CMK (cell line): ENCODE measurements around the gene ACAP2.
"Not testable (repeated sequence)": the region's sequence is repeated elsewhere in the genome, so short reads cannot be mapped to it uniquely, and the experiment has no call there.

Experiments used
- DNase-seq: peaks from one replicate; pipeline ENCODE4 v3.0.0-alpha.2; 2010; ENCODE audit warnings: low read depth

The ACAP2 gene, protein sequence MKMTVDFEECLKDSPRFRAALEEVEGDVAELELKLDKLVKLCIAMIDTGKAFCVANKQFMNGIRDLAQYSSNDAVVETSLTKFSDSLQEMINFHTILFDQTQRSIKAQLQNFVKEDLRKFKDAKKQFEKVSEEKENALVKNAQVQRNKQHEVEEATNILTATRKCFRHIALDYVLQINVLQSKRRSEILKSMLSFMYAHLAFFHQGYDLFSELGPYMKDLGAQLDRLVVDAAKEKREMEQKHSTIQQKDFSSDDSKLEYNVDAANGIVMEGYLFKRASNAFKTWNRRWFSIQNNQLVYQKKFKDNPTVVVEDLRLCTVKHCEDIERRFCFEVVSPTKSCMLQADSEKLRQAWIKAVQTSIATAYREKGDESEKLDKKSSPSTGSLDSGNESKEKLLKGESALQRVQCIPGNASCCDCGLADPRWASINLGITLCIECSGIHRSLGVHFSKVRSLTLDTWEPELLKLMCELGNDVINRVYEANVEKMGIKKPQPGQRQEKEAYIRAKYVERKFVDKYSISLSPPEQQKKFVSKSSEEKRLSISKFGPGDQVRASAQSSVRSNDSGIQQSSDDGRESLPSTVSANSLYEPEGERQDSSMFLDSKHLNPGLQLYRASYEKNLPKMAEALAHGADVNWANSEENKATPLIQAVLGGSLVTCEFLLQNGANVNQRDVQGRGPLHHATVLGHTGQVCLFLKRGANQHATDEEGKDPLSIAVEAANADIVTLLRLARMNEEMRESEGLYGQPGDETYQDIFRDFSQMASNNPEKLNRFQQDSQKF

DNA sequence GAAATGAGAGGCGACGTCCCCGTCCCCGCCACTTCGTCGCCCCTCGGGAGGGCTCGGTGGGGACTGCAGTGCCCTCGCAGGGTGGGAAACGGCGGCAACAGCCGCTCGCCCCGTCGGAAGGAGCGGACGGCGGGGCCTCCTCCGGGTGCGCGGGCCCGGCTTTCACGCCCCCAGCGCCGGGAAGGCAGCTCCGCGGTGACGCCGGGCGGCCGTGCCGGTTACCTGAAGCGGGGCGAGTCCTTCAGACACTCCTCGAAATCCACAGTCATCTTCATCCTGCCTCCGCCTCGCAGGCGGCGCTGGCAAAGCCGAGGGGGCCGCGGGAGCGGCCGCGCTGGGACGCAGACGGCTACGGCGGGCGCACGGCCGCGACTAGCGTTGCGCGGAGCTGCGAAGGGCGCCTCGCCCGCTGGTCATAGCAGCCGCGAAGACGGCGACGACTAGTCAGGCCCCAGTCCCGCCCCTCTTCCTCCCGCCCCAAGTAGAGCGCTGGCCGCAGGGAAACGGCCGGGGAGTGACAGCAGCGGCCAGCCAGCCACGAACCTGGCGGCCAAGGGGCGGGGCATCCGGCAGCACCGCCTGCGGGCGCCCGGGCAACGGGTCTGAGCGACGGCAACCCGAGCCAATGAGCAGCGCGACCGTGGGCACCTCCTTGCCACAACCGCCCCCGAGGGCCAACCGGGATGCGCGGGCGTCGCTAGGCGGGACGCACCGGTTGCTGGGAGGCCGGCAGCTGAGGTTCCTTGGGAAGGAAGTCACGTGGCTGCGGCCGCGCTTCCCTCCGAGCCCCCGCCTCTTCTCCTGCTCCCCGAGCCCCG is at the start of gene ACAP2:
Gene ACAP2 (minus strand): TSS at position 448 of the 818 bp plus-strand sequence. CDS start 173 bp downstream, at position 275.
- DNase-seq, result peak; percentile 95

DNA sequence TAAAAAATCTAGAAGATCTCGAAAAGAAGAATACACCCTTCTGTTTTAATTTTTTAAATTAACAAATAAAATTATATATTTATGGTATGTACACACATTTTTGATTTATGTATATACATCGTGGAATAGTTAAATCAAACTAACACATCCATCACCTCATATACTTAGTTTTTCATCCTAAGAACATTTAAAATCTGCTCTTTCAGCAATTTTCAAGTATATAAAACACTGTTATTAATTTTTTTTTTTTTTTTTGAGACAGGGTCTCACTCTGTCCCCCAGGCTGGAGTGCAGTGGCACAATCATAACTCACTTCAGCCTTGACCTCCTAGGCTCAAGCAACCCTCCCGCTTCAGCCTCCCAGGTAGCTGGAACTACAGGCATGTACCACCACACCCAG is 32.8 kb upstream of the ACAP2 start:
- DNase-seq, result no peak

GRCh38 chr3:195475116-195475515 is 32.3 kb upstream of the ACAP2 start:
- DNase-seq, result not testable (repeated sequence)

GRCh38 chr3:195468841-195469240 is 26.0 kb upstream of the ACAP2 start:
- DNase-seq, result no peak

DNA sequence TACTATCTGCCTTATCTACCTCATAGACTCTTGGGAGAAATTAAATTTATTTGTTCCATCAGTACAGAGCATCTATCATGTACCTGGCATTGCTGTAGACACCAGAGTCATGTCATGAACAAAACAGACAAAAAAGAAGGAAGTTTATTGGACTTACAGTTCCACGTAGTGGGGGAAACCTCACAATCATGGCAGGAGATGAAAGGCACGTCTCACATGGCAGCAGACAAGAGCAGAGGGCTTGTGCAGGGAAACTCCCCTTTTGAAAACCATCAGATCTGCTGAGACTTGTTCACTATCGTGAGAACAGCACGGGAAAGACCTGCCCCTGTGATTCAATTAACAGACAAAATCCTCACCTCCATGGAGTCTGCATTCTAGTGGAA is 25.6 kb upstream of the ACAP2 start:
- DNase-seq, result no peak

DNA sequence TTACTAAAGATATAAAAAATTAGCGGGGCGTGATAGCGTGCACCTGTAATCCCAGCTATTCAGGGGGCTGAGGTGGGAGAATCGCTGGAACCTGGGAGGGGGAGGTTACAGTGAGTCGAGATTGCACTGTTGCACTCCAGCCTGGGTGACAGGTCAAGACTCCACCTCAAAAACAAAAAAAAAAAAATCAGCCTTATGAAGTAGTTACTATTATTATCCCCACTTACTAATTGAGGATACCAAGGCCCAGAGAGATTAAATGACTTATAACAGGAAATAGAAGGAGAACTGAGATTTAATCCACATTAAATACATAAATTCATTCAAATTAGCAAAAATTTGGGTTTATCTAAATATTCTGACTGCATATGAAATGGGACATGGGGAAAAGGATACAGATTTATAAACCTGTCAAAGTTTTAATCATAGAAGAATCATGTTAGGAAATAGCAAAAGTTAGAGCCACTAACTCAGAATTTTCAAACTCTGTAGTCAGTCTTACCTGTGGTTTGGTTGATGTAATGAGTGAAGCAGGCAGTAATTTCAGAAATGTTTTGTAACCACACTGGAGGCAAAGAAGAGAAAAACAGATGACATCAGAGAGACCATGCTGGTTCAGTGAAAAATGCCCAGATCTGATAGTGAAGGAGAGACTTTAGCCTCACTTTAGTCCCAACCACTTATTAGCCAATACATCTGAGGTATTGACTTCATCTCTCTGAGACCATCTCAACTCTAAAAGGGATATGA is 25.0 kb upstream of the ACAP2 start:
- DNase-seq, result no peak

GRCh38 chr3:195466251-195466650 is 23.4 kb upstream of the ACAP2 start:
- no peak for DNase-seq

- not testable (repeated sequence) for DNase-seq
Observed at GRCh38 chr3:195462922-195463321, 20.1 kb upstream of the ACAP2 start.

DNA sequence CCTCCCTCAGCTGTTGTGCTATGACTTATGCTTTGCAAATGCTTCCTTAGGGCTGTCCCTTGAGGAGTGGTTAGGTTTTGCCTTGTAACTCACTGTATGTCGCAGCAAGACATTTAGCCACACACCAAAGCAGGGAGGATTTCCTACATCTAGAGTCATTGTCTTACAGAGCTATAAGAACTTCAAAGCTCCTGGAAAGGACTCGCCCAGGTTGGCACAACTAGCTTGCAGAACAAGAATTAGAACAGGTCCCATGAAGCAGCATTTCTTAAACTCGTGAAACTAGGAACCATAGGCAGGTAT is 19.4 kb upstream of the ACAP2 start:
- DNase-seq, result no peak

DNA sequence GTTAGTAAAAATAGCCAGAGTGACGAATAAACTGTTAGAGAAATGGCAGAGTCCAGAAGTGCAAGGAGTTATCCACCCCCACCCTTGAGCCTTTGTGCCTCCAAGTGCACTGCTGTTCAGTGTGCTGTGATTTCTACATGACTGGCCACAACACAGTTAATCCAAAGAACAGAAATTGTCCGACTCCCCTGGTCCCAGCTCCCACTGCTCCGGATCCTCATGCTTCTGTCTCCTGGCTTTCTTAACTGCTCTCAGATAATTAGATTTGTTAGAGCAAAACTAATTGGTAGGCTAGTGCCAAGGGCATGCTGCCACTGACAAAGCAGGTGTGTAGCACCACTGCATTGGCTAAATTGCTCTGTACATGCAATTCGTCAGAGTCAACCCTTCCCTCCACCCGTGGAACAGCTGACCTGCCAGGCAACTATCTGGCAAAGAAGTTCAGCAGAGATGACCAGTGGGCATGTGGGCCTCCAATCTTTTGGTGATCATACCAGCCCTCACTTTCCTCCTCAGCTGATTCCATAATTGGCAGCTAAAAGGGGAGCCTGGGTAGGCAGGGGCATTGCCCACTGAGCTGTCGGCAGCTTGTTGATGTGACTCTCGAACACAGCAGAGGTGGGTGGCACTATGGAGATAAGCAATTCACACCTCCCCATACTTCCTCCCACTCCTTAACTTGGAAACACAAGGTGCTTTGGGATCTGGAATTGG is 18.9 kb upstream of the ACAP2 start:
- DNase-seq, result no peak

- no peak for DNase-seq
Observed at GRCh38 chr3:195460091-195460713, 17.4 kb upstream of the ACAP2 start.

- no peak for DNase-seq
Observed at GRCh38 chr3:195458316-195458717, 15.5 kb upstream of the ACAP2 start.

- DNase-seq, result no peak
Observed at GRCh38 chr3:195455789-195456188, 13.0 kb upstream of the ACAP2 start.

DNA sequence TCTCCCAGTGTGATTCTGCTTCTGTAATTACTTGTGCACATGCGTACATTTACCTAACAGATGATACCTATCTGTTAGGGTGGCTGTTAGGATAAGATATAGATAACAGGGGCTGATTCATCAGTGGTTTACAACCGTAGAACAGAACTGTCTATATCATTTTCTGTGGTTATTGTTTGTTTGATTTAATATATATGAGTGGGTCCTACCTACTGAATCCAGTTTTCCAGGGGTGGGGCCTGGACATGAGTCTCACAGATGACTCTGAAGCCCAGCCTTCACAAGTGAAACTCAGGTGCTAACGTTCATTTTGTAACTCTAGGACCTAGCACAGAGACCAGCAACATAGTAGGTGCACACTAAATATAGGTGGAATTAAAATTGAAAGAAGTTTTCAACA is 10.4 kb upstream of the ACAP2 start:
- no peak for DNase-seq

DNA sequence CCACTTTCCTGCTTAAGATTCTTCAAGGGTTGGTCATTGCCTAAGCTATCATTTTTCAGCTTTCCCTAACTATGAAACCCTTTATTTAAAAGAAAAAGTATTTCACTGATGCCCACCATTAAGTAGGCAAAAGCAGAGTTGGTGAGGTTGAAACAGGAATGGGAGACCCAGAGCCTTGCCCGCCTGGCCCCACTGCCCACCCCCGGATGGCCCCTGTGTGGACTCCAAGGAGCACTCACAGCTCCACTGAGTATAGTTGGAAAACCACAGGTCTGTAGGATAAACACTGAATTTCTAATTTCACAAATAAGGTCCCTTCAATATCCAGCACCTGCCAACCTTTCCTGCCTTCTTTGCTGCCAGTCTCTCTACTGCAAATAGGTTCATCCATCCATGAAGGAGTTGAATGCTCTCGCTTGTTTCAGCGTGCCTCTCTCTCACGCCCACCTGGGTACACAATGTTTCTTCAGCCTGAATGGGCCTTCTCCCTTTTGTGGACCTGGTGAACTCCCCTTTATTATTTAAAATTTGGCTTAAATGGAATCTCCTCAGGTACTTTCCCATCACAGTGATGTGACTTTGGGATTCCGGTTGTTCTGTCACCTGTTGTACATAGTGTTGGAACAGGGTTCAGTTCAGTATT is 8.7 kb upstream of the ACAP2 start:
- DNase-seq, result no peak

DNA sequence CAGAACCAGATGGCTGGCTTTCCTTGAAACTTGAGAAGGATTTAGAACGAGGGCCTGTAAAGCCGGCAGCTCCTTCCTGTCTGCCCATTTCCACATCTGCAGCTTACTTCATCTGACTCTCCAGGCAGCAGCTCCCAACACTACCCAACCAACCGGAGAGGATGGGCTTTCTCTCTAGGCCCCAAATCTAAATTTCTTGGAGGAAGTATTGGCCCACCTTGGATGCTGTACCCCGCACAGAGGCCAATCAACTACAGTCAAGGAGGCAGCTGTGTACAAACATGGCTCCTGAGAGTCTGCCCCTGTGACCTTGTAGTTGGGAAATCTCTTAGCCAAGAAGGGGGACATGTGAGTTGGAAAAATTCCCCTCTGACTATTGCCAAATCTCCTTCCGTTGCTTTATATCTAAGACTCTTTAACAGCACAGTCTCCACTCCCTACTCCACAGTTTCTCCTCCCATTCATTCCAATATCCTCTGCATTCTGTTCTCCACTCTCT is 8.0 kb upstream of the ACAP2 start:
- DNase-seq, result no peak

DNA sequence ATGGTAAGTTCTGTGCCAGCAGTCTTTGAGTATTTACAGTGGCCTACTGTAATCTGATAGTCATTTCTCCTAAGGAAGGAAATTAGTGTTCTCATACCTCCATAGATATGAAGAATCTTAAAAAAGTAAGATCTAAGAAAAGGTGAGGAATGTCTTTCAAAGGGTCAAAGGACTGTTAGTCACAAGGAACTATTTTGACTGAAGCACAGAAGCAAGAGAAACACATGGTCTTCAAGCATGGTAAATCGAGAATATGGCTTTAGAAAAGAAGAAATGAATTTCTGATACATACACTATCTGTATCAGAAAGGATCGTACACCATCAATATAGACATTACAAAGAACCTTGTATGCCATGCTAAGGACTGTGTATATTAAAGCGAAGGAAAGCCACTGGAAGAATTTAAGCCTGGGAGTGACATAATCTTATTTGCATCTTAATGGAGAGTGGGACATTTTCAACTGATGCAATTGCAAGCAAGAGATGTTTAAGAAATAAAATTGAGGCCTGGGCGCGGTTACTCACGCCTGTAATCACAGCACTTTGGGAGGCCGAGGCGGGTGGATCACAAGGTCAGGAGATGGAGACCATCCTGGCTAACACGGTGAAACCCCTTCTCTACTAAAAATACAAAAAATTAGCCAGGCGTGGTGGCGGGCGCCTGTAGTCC is 5.5 kb upstream of the ACAP2 start:
- DNase-seq, result no peak

DNA sequence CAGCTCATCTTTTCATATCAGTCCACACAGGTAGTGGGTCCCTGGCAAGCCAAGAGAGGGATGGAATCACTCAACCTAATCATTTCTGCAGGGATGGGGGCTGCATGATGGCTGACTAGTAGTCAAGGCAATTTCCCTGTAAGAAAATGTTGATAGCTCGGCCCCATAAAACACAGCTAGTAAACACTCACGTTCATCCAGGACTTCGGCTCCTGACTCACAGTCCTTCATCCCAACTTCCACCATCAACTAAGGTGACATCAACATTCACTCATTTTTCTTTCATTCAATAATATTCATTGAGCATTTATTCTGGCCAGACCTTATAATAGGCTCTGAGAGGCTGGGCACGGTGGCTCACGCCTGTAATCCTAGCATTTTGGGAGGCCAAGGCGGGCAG is 4.4 kb upstream of the ACAP2 start:
- DNase-seq, result no peak

- no peak for DNase-seq
Observed at GRCh38 chr3:195446359-195446758, 3.5 kb upstream of the ACAP2 start.

GRCh38 chr3:195445885-195446284 is 3.1 kb upstream of the ACAP2 start:
- no peak for DNase-seq
